Breast epithelium (tissue), 4 donors: ENCODE measurements around the gene LIPE. TPM values are rescaled to one million over a fixed set of nuclear protein-coding genes. Genes with fewer than 3 reads are reported as not detected.
A peak's percentile ranks its signal among the peaks of the same experiment; 100 is the strongest.

Experiments
- DNase-seq, 2 donors: peaks; one replicate each; pipeline ENCODE4 v3.0.0-alpha.2; 2019; ENCODE audit warnings: low spot score in 2 of 2
- H3K27ac ChIP-seq, 2 donors: fragments of 200-600 bp; sonication (generic) in 1 of 2; one replicate each; pipeline ENCODE4 v1.5.1; 2016 to 2019; ENCODE audit warnings: mild to moderate bottlenecking in 1 of 2
- H3K27me3 ChIP-seq, 2 donors: fragments of 200-600 bp; sonication (generic) in 1 of 2; one replicate each; pipeline versions ENCODE4 v1.5.1 to v1.6.0; 2017 to 2019; ENCODE audit warnings: control low read depth in 1 of 2, mild to moderate bottlenecking in 1 of 2
- H3K36me3 ChIP-seq: fragments of 200-600 bp; one replicate; pipeline ENCODE4 v1.5.1; 2019
- H3K4me1 ChIP-seq, 2 donors: fragments of 200-600 bp; sonication (generic); one replicate each; pipeline ENCODE4 v1.5.1; 2016 to 2019; ENCODE audit warnings: control low read depth in 1 of 2
- H3K4me3 ChIP-seq, 3 donors: fragments of 200-600 bp; sonication (generic); 1 replicate in 2 of 3; 2 replicates in 1 of 3; pipeline ENCODE4 v1.5.1; 2016 to 2019; ENCODE audit warnings: mild to moderate bottlenecking in 3 of 3, moderate library complexity in 2 of 3
- H3K9me3 ChIP-seq, 2 donors: fragments of 200-600 bp; sonication (generic) in 1 of 2; one replicate each; pipeline ENCODE4 v1.5.1; 2016 to 2019; ENCODE audit warnings: control low read depth in 1 of 2
- POLR2A ChIP-seq: fragments of 450-650 bp; IDR thresholded peaks from one replicate; pipeline ENCODE4 v1.6.1; 2016; ENCODE audit warnings: antibody characterized with exemption, mild to moderate bottlenecking, moderate library complexity
- POLR2AphosphoS5 ChIP-seq, 3 donors: sonication (generic); formaldehyde crosslinking; IDR thresholded peaks; one replicate each; pipeline ENCODE4 v1.6.1; 2017; ENCODE audit warnings: antibody characterized with exemption in 3 of 3
- intact Hi-C: fragments of 100-400 bp; cut with DNase I; formaldehyde crosslinking; loops from one replicate; pipeline ENCODE4 v1.15.1; 2023; ENCODE audit warnings: low total_unique reads
- total RNA-seq, 3 donors: library from RNA; depleted of rRNA; stranded (reverse); fragments of >200 nt; gene quantifications; one replicate each; pipeline ENCODE4 v1.1.0, GENCODE V29; 2016
- TF ChIP-seq, protein P1 (sequence below), 3 donors: fragments of 450-650 bp; IDR thresholded peaks; one replicate each; pipeline ENCODE4 v1.5.1; 2016 to 2017; ENCODE audit warnings: antibody characterized with exemption in 3 of 3, mild to moderate bottlenecking in 3 of 3, moderate library complexity in 3 of 3

The LIPE gene
- total RNA-seq, 3 donors from 2014 or later, result 152 to 1,550 (median 380) TPM

DNA sequence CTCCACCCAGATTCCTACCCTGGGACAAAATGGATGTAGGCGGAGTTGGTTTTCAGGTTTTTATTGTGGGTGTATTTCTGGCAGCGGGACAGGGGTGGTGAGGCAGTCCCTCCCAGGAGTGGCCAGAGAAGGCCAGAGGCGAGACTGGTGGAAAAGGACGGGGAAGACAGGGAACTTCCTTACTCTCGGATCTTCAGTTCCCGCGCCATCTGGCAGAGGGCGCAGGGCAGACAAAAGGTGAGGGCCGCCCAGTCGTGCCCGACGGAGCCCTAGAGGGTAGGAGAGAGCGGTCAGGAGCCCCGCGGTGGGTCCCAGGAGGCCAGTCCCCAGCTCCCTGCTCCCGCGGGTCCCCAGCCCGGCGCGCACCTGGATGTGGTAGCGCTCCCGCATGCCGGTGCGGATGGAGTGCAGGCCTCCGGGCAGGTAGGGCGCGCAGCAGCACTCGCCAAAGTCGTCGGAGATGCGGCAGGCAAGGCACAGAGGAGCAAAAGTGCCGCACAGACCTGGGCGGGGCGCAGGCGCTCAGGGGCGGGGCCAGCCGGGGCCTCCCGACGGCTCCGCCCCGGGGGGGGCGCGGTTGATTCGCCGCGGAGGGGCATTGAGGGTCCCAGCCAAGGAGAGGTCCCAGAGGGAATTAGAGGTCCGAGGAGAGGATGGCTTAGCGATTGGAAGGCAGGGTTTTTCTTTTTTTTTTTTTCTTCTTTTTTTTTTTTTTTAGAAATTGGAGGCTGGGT lies 40.0 kb downstream of the LIPE start:
- no peaks in the 10 kb centered on the region for H3K36me3 ChIP-seq
- H3K27me3 ChIP-seq, result peaks cover 0 to 4% of the 10 kb centered on the region in 2 donors
- DNase-seq, result peak; percentile 79 to 80
- intact Hi-C loops, result no loop called here
- peak overlapping the region; percentile 40 to 67 (median 55) for H3K4me3 ChIP-seq
- TF ChIP-seq POLR2AphosphoS5 (IDR thresholded peaks at IDR 0.05), result peak in 1 of 3 donors; percentile 23
- no peak for TF ChIP-seq POLR2A
- TF ChIP-seq, protein P1, sequence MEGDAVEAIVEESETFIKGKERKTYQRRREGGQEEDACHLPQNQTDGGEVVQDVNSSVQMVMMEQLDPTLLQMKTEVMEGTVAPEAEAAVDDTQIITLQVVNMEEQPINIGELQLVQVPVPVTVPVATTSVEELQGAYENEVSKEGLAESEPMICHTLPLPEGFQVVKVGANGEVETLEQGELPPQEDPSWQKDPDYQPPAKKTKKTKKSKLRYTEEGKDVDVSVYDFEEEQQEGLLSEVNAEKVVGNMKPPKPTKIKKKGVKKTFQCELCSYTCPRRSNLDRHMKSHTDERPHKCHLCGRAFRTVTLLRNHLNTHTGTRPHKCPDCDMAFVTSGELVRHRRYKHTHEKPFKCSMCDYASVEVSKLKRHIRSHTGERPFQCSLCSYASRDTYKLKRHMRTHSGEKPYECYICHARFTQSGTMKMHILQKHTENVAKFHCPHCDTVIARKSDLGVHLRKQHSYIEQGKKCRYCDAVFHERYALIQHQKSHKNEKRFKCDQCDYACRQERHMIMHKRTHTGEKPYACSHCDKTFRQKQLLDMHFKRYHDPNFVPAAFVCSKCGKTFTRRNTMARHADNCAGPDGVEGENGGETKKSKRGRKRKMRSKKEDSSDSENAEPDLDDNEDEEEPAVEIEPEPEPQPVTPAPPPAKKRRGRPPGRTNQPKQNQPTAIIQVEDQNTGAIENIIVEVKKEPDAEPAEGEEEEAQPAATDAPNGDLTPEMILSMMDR (IDR thresholded peaks at IDR 0.05), result peak; percentile 59 to 76 (median 61)
- H3K27ac ChIP-seq, result peak overlapping the region; percentile 78 to 80
- no peaks in the 10 kb centered on the region for H3K9me3 ChIP-seq
- no peaks in the 10 kb centered on the region for H3K4me1 ChIP-seq

DNA sequence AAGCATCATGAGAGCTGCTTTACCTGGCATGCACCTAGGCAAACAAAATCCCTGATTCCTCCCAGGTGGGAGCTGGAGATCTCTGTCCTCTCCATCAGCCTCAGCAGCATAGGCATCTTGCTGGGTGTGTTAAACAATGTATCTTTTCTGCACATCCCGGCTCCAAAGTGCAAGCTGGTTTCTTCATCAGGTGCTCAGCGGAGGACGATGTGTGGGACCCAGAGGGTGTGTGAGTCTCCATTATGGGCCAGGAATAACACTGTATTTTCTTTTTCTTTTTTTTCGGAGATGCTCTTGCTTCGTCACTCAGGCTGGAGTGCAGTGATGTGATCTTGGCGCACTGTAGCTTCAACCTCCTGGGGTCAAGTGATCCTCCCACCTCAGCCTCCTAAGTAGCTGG lies 47.0 kb downstream of the LIPE start:
- intact Hi-C loops, result loop anchor here (2.0 kb wide), 1 partner anchor 45 kb away; no protein-coding TSS in a partner anchor
- TF ChIP-seq, protein P1 (IDR thresholded peaks at IDR 0.05), result no peak
- no peak for TF ChIP-seq POLR2A
- TF ChIP-seq POLR2AphosphoS5 (IDR thresholded peaks at IDR 0.05), result no peak

DNA sequence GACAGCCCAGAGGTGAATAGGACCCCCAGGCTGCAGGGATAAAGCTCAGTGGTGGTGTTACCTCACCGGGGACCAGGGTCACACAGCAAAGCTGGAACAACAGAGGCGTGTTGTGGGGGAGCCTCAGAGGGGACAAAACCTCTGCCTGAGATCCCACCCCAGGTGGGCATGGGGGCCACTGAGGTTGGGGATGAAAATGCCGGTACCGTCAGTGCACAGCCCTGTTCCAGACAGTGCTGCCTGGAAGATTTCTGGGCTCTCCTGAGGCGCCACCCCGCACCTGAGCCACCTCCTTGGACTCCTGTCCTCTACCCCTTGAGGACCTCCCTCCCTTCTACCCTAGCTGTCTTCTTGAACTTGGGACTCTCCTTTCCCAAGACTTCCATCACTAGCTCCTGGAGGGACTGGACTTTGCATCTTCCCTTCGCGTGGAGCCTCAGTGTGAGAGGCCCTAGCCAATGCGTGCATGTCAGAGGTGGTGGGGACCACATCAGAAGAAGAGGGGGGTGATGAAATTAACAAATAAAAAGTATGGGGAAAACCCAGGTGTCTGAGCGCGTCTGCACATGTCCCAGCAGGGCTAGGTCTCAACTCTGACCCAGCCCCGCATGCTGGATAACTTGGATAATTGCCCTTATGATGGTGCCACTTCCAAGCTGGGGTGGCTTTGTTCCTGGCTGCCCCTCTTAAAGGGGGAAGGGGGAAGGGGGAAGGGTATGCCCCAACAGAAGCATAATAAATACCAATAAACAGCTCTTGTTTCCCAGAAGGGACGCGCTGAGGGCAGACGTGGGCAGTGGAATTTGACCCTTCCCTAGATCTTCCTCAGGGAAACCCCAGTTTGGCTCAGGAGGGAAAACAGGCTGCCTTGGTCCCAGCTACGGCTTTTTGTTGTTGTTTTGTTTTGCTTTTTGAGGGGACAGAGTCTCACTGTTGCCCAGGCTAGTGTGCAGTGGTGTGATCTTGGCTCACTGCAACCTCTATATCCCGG lies 48.7 kb downstream of the LIPE start:
- no peak for DNase-seq
- Histone ChIP-seq H3K36me3 (no peaks in the 10 kb centered on the region), H3K4me3 (no peak overlapping the region), H3K27me3 (peaks cover 0 to 10% of the 10 kb centered on the region in 2 donors), H3K27ac (no peak overlapping the region), H3K9me3 (no peaks in the 10 kb centered on the region), H3K4me1 (no peaks in the 10 kb centered on the region)
- TF ChIP-seq, protein P1 (IDR thresholded peaks at IDR 0.05), result no peak
- no peak for TF ChIP-seq POLR2A
- TF ChIP-seq POLR2AphosphoS5 (IDR thresholded peaks at IDR 0.05), result no peak
- intact Hi-C loops, result no loop called here

More for the DNA sequence above, 47.0 kb downstream of the LIPE start:
- Histone ChIP-seq H3K9me3 (no peaks in the 10 kb centered on the region), H3K4me3 (no peak overlapping the region), H3K27ac (no peak overlapping the region), H3K36me3 (no peaks in the 10 kb centered on the region), H3K27me3 (peaks cover 0 to 10% of the 10 kb centered on the region in 2 donors), H3K4me1 (no peaks in the 10 kb centered on the region)
- DNase-seq, result no peak

DNA sequence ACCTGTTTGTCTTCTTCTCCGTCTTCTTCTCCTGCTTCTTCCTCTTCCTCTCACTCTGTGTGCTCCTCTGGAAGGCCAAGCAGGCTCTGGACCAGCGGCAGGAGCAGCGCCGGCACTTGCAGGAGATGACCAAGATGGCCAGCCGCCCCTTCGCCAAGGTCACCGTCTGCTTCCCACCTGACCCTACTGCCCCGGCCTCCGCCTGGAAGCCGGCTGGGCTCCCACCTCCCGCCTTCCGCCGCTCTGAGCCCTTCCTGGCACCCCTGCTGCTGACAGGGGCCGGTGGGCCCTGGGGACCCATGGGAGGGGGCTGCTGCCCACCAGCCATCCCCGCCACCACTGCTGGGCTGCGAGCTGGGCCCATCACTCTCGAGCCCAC lies 51.0 kb downstream of the LIPE start:
- Histone ChIP-seq H3K27me3 (no peaks in the 10 kb centered on the region), H3K4me3 (no peak overlapping the region), H3K27ac (no peak overlapping the region), H3K4me1 (no peaks in the 10 kb centered on the region), H3K9me3 (no peaks in the 10 kb centered on the region), H3K36me3 (no peaks in the 10 kb centered on the region)
- no peak for DNase-seq
- intact Hi-C loops, result loop anchor here (2.0 kb wide), 1 partner anchor 63 kb away; the partner anchor contains the start of gene TMEM145
- TF ChIP-seq, protein P1 (IDR thresholded peaks at IDR 0.05), result no peak
- TF ChIP-seq POLR2AphosphoS5 (IDR thresholded peaks at IDR 0.05) (no peak), POLR2A (no peak)
